B cell (primary cell): ENCODE data around the gene MIDN. TPM values are rescaled to one million over a fixed set of nuclear protein-coding genes. Genes with fewer than 3 reads are reported as not detected.

Experiments used
- ATAC-seq: fragments of 200-7000 bp; cut with Tn5 transposase; one replicate; pipeline ENCODE4 v1.10.0; 2021; ENCODE audit warnings: low read depth, mild to moderate bottlenecking, moderate number of reproducible peaks, moderate library complexity
- CTCF ChIA-PET: fragments of 350-600 bp; sonication (Branson Sonifier 250); formaldehyde crosslinking; loops from one replicate; lab custom pipeline; 2021; ENCODE audit warnings: antibody characterized with exemption, inconsistent platforms; lab: Charles Lee
- POLR2A ChIA-PET: fragments of 350-600 bp; sonication (Branson Sonifier 250); formaldehyde crosslinking; loops from one replicate; lab custom pipeline; 2021; ENCODE audit warnings: antibody characterized with exemption; lab: Charles Lee
- DNase-seq: peaks from one replicate; pipeline ENCODE4 v3.0.0; 2013
- H2AFZ ChIP-seq: 2 replicates; pipeline ENCODE4 v1.6.1; 2012; ENCODE audit warnings: mild to moderate bottlenecking, low read depth, low read length; ENCODE audit not compliant: insufficient read depth, poor library complexity, severe bottlenecking
- H3K27ac ChIP-seq, 2 donors: 1 replicate in 1 of 2; 2 replicates in 1 of 2; pipeline ENCODE4 v1.5.1; 2012 to 2013; ENCODE audit warnings: low read length in 2 of 2, mild to moderate bottlenecking in 2 of 2, moderate library complexity in 1 of 2
- H3K27me3 ChIP-seq, 4 experiments: fragments of 200-600 bp in 1 of 4; sonication (generic) in 1 of 4; replicated peaks in 1 of 4; 1 replicate in 2 of 4; 2 replicates in 2 of 4; pipeline versions ENCODE4 v1.6.1 to v1.7.0; 2013 to 2016; ENCODE audit warnings: low read length in 3 of 4, mild to moderate bottlenecking in 2 of 4, mixed read lengths in 1 of 4, moderate library complexity in 1 of 4; ENCODE audit not compliant: insufficient read depth in 4 of 4, control insufficient read depth in 3 of 4; ENCODE audit errors: control extremely low read depth in 1 of 4
- H3K36me3 ChIP-seq, 2 experiments: replicated peaks in 1 of 2; 1 replicate in 1 of 2; 2 replicates in 1 of 2; pipeline versions ENCODE4 v1.6.1 to v1.7.1; 2013; ENCODE audit warnings: low read length in 1 of 2; ENCODE audit not compliant: insufficient read depth in 2 of 2, control insufficient read depth in 1 of 2; ENCODE audit errors: control extremely low read depth in 1 of 2, extremely low read depth in 1 of 2
- H3K4me1 ChIP-seq, 2 donors: fragments of 200-600 bp in 1 of 2; sonication (generic) in 1 of 2; 1 replicate in 1 of 2; 2 replicates in 1 of 2; pipeline versions ENCODE4 v1.5.1 to v1.6.1; 2013 to 2017; ENCODE audit warnings: low read length in 2 of 2; ENCODE audit not compliant: control insufficient read depth in 2 of 2, insufficient read depth in 2 of 2
- H3K4me2 ChIP-seq: replicated peaks from 2 replicates; pipeline ENCODE3; 2012; ENCODE audit warnings: mild to moderate bottlenecking, low read depth, low read length; ENCODE audit not compliant: poor library complexity, severe bottlenecking
- H3K4me3 ChIP-seq, 5 experiments: fragments of 200-600 bp in 1 of 5; sonication (generic) in 1 of 5; 1 replicate in 3 of 5; 2 replicates in 2 of 5; pipeline versions ENCODE4 v1.5.1 to v1.7.0; 2011 to 2016; ENCODE audit warnings: low read length in 4 of 5, mild to moderate bottlenecking in 4 of 5, low read depth in 2 of 5, control low read depth in 1 of 5, moderate library complexity in 1 of 5; ENCODE audit not compliant: insufficient read depth in 1 of 5; ENCODE audit errors: control extremely low read depth in 1 of 5, extremely low read depth in 1 of 5
- H3K79me2 ChIP-seq: fragments of 200-600 bp; sonication (generic); one replicate; pipeline ENCODE4 v1.6.0; 2016; ENCODE audit warnings: low read length; ENCODE audit not compliant: control insufficient read depth, insufficient read depth
- H3K9ac ChIP-seq: fragments of 200-600 bp; sonication (generic); 2 replicates; pipeline ENCODE4 v1.6.1; 2017; ENCODE audit warnings: mild to moderate bottlenecking, low read length, moderate library complexity
- H3K9me3 ChIP-seq, 3 donors: one replicate each; pipeline versions ENCODE4 v1.6.1 to v1.7.1; 2013; ENCODE audit warnings: low read length in 2 of 3; ENCODE audit not compliant: control insufficient read depth in 2 of 3, insufficient read depth in 1 of 3; ENCODE audit errors: control extremely low read depth in 1 of 3
- H4K20me1 ChIP-seq: 2 replicates; pipeline ENCODE4 v1.6.0; 2012; ENCODE audit warnings: mild to moderate bottlenecking, low read length; ENCODE audit not compliant: insufficient read depth, control insufficient read depth, poor library complexity, severe bottlenecking
- H3K27ac Mint-ChIP-seq: one replicate; pipeline ENCODE4 v1.8.0; 2021; ENCODE audit warnings: mixed read lengths
- H3K27me3 Mint-ChIP-seq: one replicate; pipeline ENCODE4 v1.8.0; 2021; ENCODE audit warnings: mixed read lengths
- H3K4me1 Mint-ChIP-seq: one replicate; pipeline ENCODE4 v1.8.0; 2021; ENCODE audit warnings: mixed read lengths
- H3K4me3 Mint-ChIP-seq: one replicate; pipeline ENCODE4 v1.8.0; 2021; ENCODE audit warnings: mixed read lengths
- H3K9me3 Mint-ChIP-seq: one replicate; pipeline ENCODE4 v1.8.0; 2022; ENCODE audit warnings: mixed read lengths; ENCODE audit not compliant: insufficient read depth
- CTCF ChIP-seq: fragments of 200-600 bp; IDR thresholded peaks from one replicate; pipeline ENCODE4 v1.8.0; 2022; ENCODE audit warnings: antibody characterized with exemption, mild to moderate bottlenecking
- EZH2 ChIP-seq: IDR thresholded peaks from 2 replicates; pipeline ENCODE4 v1.6.1; 2012; ENCODE audit warnings: borderline replicate concordance, low read depth, mild to moderate bottlenecking, moderate library complexity, low read length; ENCODE audit not compliant: insufficient read depth, poor library complexity, severe bottlenecking
- WGBS: methylation state at CpG from one replicate; pipeline ENCODE4 v1.1.5; 2013; ENCODE audit warnings: missing lambda C conversion rate; ENCODE audit not compliant: insufficient coverage; 5-methylcytosine and 5-hydroxymethylcytosine counted together
- intact Hi-C: fragments of 100-400 bp; cut with micrococcal nuclease; formaldehyde crosslinking; loops from one replicate; pipeline ENCODE4 v1.10.0; 2022
- polyA plus RNA-seq: library from polyadenylated mRNA; depleted of rRNA; stranded (reverse); fragments of >200 nt; gene quantifications from 2 replicates; pipeline ENCODE4 v1.2.3, GENCODE V29; 2012
- total RNA-seq, 2 donors: library from RNA; stranded (reverse); fragments of 120-200 nt in 1 of 2; gene quantifications; 1 replicate in 1 of 2; 2 replicates in 1 of 2; pipeline versions ENCODE4 v1.2.3 to v1.2.4, GENCODE V29; 2013 to 2022

MIDN gene
- total and polyA plus RNA-seq, 2 donors (not counting 1 experiment from before 2014, with no cell fraction given): 98.5 to 156 TPM

- Histone ChIP-seq H3K9me3 (no peaks in the 10 kb centered on the region), H3K36me3 (no peaks in the 10 kb centered on the region), H3K4me3 (peak within 1 kb of the TSS in 4 of 5 experiments; percentile 17 to 50 (median 42)), H3K27me3 (peaks cover 0 to 21% (median 7%) of the 10 kb centered on the region in 4 experiments), H3K27ac (no peak within 1 kb of the TSS), H3K4me2 (peak within 1 kb of the TSS; percentile 89), H2AFZ (peak within 1 kb of the TSS; percentile 10), H3K4me1 (peaks cover 30 to 43% of the 10 kb centered on the region in 2 donors), H3K9ac (peak within 1 kb of the TSS; percentile 45), H3K79me2 (peaks cover 10% of the 10 kb centered on the region), H4K20me1 (peaks cover 5% of the 10 kb centered on the region)
- H3K4me3 Mint-ChIP-seq: peak within 1 kb of the TSS; percentile 87
- 1% methylated on average over 86 of the region's 87 CpGs for WGBS
- intact Hi-C loops: no loop called here
- CTCF ChIA-PET: interaction anchor here (1.0 to 1.8 kb wide), 4 partner anchors 17 to 126 kb away, joined by 3 to 8 read pairs (median 4); no protein-coding TSS in a partner anchor
- POLR2A ChIA-PET: interaction anchor here (0.6 to 1.4 kb wide), 3 partner anchors 28 to 43 kb away, joined by 3 to 11 read pairs (median 5); partner anchors contain the start of gene CIRBP
- H3K27ac Mint-ChIP-seq: peak within 1 kb of the TSS; percentile 50
- peaks cover 27% of the 10 kb centered on the region for H3K4me1 Mint-ChIP-seq
- peak; percentile 63 for DNase-seq
- no peaks in the 10 kb centered on the region for H3K9me3 Mint-ChIP-seq
- ATAC-seq: no peak
- peaks cover 8% of the 10 kb centered on the region for H3K27me3 Mint-ChIP-seq
- TF ChIP-seq EZH2 (no peak), CTCF (no peak)
Observed at GRCh38 chr19:1237754-1238368, 10.5 kb upstream of the MIDN start, which contains the start of gene CBARP. Gene CBARP, minus strand, starts transcription at chr19:1238005. Its CDS starts 1,905 bp downstream, at chr19:1236100.
